ENCODE measurements around the gene VN1R4. TPM values are rescaled to one million over a fixed set of nuclear protein-coding genes. Genes with fewer than 3 reads are reported as not detected.
"Not testable (repeated sequence)": the region's sequence is repeated elsewhere in the genome, so short reads cannot be mapped to it uniquely, and the experiment has no call there.

Gene VN1R4, protein sequence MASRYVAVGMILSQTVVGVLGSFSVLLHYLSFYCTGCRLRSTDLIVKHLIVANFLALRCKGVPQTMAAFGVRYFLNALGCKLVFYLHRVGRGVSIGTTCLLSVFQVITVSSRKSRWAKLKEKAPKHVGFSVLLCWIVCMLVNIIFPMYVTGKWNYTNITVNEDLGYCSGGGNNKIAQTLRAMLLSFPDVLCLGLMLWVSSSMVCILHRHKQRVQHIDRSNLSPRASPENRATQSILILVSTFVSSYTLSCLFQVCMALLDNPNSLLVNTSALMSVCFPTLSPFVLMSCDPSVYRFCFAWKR
- total RNA-seq: not detected

DNA sequence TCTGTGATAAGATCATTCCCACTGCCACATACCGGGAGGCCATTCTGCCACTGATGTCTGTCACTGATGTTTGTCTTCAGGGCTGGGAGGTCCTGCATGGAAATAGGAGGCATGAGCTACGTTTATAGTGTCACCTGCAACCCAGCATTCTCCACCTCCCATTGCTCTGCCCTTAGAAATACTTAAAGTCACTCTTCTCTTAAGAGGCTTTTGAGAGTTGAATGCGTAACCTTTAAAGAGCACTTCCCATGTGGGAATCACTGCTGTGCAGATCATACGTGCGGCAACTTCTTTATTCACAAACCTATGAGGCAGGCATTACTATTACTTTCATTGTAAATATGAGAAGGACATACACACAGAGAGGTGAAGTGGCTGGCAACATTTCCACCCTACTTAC, at the start of gene VN1R4:
Gene VN1R4, minus strand, starts transcription at position 101 of the 400 bp plus-strand sequence. Its CDS starts 58 bp downstream, at position 43.
- TF ChIP-seq, protein P1, sequence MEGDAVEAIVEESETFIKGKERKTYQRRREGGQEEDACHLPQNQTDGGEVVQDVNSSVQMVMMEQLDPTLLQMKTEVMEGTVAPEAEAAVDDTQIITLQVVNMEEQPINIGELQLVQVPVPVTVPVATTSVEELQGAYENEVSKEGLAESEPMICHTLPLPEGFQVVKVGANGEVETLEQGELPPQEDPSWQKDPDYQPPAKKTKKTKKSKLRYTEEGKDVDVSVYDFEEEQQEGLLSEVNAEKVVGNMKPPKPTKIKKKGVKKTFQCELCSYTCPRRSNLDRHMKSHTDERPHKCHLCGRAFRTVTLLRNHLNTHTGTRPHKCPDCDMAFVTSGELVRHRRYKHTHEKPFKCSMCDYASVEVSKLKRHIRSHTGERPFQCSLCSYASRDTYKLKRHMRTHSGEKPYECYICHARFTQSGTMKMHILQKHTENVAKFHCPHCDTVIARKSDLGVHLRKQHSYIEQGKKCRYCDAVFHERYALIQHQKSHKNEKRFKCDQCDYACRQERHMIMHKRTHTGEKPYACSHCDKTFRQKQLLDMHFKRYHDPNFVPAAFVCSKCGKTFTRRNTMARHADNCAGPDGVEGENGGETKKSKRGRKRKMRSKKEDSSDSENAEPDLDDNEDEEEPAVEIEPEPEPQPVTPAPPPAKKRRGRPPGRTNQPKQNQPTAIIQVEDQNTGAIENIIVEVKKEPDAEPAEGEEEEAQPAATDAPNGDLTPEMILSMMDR (IDR thresholded peaks at IDR 0.05; ENCODE audit: low read depth): not testable (repeated sequence)

DNA sequence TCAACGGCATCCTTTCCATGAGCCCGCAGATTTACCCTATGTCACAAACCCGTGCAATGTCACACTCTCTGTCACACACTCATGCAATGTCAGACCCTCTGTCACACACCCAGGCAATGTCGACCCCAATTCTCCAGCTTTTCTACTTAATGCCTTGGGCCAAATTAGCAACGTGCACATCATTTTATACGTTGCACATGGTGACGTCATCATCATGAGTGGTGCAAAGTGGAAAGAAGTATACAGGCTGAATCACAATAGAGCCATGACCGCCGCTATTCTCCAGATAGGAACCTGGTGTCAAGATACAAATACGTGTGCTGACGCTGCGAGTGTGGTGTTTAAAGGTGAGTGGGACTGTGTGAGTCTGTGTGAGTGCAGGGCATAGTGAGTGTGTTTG, 44.4 kb upstream of the VN1R4 start:
- TF ChIP-seq, protein P1 (IDR thresholded peaks at IDR 0.05; ENCODE audit: low read depth): no peak

DNA sequence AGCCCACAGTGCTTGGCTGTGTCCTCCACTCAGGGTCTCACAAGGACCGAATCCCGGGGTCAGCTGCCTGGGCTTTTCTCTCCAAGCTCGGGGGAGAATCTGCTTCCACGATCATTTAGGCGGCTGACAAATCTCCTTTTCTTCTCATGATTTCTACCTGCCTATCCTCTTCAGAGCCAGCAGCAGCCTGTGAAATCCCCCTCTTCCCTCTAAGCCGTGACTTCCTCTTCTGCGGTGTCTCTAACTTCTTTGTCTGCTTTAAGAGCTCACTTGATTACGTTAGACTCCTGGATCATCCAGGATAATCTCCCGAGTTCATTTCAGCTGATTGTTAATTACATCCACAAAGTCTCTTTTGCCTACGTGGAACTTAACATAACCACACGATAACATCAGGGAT, 43.5 kb upstream of the VN1R4 start:
- TF ChIP-seq, protein P1 (IDR thresholded peaks at IDR 0.05; ENCODE audit: low read depth): no peak

DNA sequence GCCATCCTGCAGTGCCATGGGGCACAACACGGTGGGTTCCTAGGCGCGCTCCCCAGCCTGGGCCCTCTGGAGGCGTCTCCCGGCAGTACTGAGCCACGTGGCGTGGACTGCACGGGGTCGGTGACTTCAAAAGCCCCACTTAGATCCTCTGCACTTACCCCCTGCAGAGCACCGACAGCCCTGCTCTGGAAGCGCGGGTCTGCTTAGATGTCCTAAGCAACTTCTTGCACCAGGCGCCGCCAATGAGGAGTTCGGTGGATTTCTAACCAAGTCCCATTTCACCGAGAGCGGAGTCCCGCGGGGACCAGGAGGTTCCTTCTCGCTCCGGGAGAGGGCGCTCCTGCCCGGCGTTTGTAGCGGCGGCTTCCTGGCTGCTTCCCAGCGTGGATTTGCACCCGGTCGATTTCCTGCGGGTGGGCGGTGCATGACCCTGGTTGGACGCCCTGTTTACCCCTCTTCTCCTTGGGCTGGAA, 40.9 kb upstream of the VN1R4 start:
- TF ChIP-seq, protein P1 (IDR thresholded peaks at IDR 0.05; ENCODE audit: low read depth): no peak

DNA sequence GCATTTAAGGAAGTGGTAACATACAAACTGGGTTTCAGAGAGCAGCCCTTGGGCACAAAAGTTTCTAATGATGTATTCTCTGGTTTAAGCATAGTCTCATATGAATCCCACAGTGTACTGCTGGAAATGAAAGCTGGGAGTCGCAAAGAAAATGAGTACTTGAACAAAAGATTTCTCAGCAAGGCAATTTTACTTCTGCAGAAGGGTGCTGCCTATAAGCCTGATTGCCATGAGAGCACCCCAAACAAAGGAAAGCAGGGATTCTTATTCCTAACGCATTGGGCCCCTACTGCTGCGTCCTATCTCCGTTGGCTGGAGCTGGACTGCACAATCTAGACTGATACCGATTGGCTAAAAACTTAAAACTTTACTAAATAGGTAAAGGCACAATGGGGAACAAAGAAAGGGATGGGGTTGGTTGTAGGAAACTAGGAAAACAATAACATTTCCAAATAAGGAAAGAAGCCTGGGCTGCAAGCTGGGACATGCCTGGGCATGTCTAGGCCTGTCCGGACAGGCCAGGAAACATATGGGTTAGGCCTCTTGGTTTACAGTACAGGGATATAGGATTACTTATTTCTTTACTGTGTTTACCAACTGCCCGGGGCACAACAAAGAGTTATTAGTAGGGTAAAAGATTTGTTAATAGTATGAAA, 27.4 kb upstream of the VN1R4 start:
- TF ChIP-seq, protein P1 (IDR thresholded peaks at IDR 0.05; ENCODE audit: low read depth): no peak

DNA sequence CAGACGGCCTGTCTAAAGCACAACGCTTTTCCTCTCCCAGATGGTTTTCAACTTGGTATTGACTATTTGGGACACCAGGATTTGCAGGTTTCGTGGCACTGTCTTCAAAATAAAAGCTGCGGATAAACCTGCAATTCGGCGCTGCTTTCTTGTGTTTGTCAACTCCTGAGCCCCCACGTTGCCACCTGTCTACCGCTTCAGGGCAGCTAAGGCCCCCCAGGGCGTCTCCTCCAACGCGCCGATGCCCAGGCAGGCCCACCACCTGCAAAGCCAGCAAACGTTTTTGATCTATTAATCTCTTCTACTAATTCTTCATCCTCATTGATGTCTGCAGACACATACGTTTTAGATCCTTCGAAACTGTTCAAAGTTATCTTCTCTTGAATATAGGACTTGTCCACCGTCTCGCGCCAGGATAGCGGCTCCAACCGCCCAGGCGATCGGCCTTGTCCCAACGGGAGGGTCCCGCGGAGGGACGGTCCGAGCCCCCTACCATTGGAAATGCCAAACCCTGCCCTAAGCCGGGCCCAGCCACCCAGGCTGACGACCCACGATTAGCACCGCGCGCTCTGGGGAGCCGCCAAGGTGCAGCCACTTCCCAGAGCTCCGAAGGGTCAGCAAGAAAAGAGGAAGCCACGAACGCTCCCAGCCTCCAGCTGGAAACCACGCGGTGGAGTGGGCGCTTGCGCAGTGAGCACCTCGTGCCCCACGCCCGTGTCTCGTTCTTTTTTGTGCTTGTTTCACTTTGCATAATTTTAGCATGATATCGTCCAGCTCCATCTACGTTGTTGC, 23.4 kb upstream of the VN1R4 start:
- TF ChIP-seq, protein P1 (IDR thresholded peaks at IDR 0.05; ENCODE audit: low read depth): no peak

DNA sequence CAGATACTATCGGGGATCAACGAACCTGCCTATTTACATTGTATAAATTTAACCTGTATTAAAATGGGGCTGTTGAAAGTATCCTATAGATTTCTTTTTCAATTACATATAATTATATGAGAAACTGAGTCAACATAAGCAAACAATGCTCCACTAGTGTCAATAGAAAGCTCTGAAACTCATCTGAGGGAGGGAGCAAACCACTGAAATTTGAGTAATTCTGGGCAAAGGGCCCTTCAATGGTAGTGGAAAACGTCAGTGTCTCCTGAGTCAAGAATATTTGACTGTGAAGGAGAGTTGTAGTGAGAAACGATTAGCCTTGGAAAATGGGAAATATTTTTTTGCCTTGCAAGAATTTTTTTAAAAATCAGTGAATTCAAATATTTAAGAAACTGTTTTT, 17.6 kb upstream of the VN1R4 start:
- TF ChIP-seq, protein P1 (IDR thresholded peaks at IDR 0.05; ENCODE audit: low read depth): no peak

Data from subcutaneous adipose tissue (tissue), 4 donors.